Measurements from ENCODE around the gene ZFHX3.

- TF ChIP-seq POLR2AphosphoS5 (IDR thresholded peaks at IDR 0.05; ENCODE audit: low read depth, low read length) (no peak), RAD21 (IDR thresholded peaks at IDR 0.05 in 1 of 2, conservative IDR thresholded peaks at IDR 0.05 in 1 of 2; ENCODE audit: low read depth in 2 of 2, low read length in 2 of 2) (no peak), CHD2 (IDR thresholded peaks at IDR 0.05; ENCODE audit: low read length) (no peak), CTCF (IDR thresholded peaks at IDR 0.05; ENCODE audit: control extremely low read depth in 1 of 3, insufficient read depth in 1 of 3, low read depth in 1 of 3, low read length in 3 of 3) (no peak), POLR2A (IDR thresholded peaks at IDR 0.05; ENCODE audit: control extremely low read depth in 1 of 2, low read depth in 2 of 2, low read length in 2 of 2) (no peak), PHF8 (conservative IDR thresholded peaks at IDR 0.05; ENCODE audit: low read depth, low read length) (no peak), SRF (IDR thresholded peaks at IDR 0.05; ENCODE audit: low read depth, low read length) (no peak), EZH2 (IDR thresholded peaks at IDR 0.05; ENCODE audit: low read depth, low read length, severe bottlenecking) (no peak), HDAC2 (IDR thresholded peaks at IDR 0.05; ENCODE audit: borderline replicate concordance in 1 of 2, low read depth in 2 of 2, low read length in 2 of 2) (no peak), MAX (IDR thresholded peaks at IDR 0.05) (no peak), CHD1 (IDR thresholded peaks at IDR 0.05; ENCODE audit: low read depth, low read length) (no peak), ZNF274 (IDR thresholded peaks at IDR 0.05; ENCODE audit: borderline replicate concordance, extremely low read depth, low read length) (no peak)
Observed at GRCh38 chr16:72850021-72850420, 197.9 kb downstream of the ZFHX3 start.
